ENCODE measurements around the gene SCAMP1.

The SCAMP1 gene

GRCh38 chr5:78513441-78513840, 153.0 kb downstream of the SCAMP1 start:
- POLR2A ChIA-PET, result no interaction called here
- CTCF ChIA-PET, result interaction anchor here (2.2 kb wide), 1 partner anchor 46 kb away, joined by 6 read pairs; no protein-coding TSS in a partner anchor
- no peak overlapping the region for H3K4me3 ChIP-seq (ENCODE audit: low read depth, low read length)
- no peak for DNase-seq (ENCODE audit: low read depth, low spot score)
- TF ChIP-seq CTCF (IDR thresholded peaks at IDR 0.05; ENCODE audit: insufficient read depth, low read length, missing control alignments), result no peak

- no peak for TF ChIP-seq CTCF (IDR thresholded peaks at IDR 0.05; ENCODE audit: insufficient read depth, low read length, missing control alignments)
- no peak for DNase-seq (ENCODE audit: low read depth, low spot score)
- POLR2A ChIA-PET, result interaction anchor here (0.5 to 1.4 kb wide), 2 partner anchors 13 to 19 kb away, joined by 3 to 5 read pairs; no protein-coding TSS in a partner anchor
- H3K4me3 ChIP-seq (ENCODE audit: low read depth, low read length), result no peak overlapping the region
- CTCF ChIA-PET, result interaction anchor here (1.2 to 1.7 kb wide), 2 partner anchors 19 to 23 kb away, joined by 4 to 5 read pairs; no protein-coding TSS in a partner anchor
Measured at GRCh38 chr5:78514427-78515330, 154.3 kb downstream of the SCAMP1 start.

DNA sequence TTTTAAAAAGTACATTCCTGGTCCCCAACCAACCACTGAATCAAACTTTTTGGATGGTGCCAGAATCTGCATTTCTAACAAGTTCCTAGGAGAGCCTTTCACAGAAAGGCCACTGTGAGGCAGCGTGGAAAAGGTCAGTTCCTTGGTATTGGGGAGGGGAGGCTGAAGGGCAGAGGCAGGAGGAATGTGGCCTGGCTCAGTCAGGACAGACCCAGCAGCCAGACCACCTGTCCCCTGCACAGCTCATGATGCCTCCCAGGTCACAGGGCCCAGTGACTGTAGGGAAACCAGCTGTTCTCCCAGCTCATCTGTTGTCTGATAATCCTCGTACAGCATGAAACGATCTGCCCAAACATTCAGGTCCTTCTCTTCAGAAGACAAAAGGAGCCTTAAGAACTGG, 155.3 kb downstream of the SCAMP1 start:
- DNase-seq (ENCODE audit: low read depth, low spot score), result no peak
- H3K4me3 ChIP-seq (ENCODE audit: low read depth, low read length), result no peak overlapping the region
- POLR2A ChIA-PET, result interaction anchor here (0.5 to 1.4 kb wide), 3 partner anchors 14 to 1014 kb away, joined by 3 to 5 read pairs (median 3); no protein-coding TSS in a partner anchor
- no peak for TF ChIP-seq CTCF (IDR thresholded peaks at IDR 0.05; ENCODE audit: insufficient read depth, low read length, missing control alignments)
- CTCF ChIA-PET, result interaction anchor here (1.2 to 1.7 kb wide), 2 partner anchors 18 to 22 kb away, joined by 4 to 5 read pairs; no protein-coding TSS in a partner anchor

DNA sequence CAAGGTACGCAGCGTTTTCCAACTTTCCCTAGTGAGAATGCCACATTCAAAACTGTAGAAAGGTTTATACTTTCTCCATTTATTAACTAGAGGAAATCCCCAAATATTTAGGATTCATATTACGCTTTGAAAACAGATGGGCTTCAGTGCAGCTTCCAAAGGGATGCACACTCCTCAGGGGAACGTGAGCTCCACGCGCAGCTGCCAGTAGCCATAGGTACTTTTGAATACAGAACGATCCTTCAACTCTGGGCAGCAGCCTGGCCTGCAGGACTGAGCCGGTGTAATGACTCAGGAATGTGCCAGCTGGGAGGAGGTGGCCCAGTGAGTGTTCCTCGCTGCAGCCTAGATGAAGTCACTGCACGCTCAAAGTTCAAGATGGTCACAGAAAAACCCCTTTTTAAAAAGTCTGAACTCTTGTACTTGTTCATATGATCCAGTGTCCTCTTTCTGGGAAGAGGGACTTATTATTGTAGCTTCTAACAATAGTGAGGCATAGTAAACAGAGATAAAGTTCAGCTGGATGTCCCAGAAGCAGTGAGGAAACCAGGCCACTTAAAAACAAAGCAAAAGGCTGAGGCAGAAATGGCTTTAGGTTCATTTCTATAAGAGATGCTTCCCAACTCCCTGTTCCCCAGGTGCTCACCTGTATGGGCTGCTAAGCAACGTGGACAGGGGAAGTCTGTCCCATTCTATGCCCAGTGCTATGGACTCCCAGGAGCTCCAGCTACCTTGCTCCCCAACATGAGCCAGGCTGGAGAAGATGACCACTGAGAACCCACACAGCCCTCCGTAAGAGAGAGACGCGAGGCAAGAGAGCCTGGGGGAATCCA, 158.2 kb downstream of the SCAMP1 start:
- TF ChIP-seq CTCF (IDR thresholded peaks at IDR 0.05; ENCODE audit: insufficient read depth, low read length, missing control alignments), result no peak
- H3K4me3 ChIP-seq (ENCODE audit: low read depth, low read length), result no peak overlapping the region
- DNase-seq (ENCODE audit: low read depth, low spot score), result no peak
- POLR2A ChIA-PET, result interaction anchor here (0.9 kb wide), 2 partner anchors 11 to 12 kb away, joined by 3 read pairs; no protein-coding TSS in a partner anchor
- CTCF ChIA-PET, result interaction anchor here (1.1 to 1.8 kb wide), 3 partner anchors 9 to 15 kb away, joined by 3 to 4 read pairs (median 4); no protein-coding TSS in a partner anchor

GRCh38 chr5:78519198-78519941, 159.0 kb downstream of the SCAMP1 start:
- no peak for TF ChIP-seq CTCF (IDR thresholded peaks at IDR 0.05; ENCODE audit: insufficient read depth, low read length, missing control alignments)
- POLR2A ChIA-PET, result interaction anchor here (0.7 kb wide), 1 partner anchor 13 kb away, joined by 3 read pairs; no protein-coding TSS in a partner anchor
- DNase-seq (ENCODE audit: low read depth, low spot score), result no peak
- H3K4me3 ChIP-seq (ENCODE audit: low read depth, low read length), result no peak overlapping the region
- CTCF ChIA-PET, result interaction anchor here (1.1 to 1.5 kb wide), 3 partner anchors 10 to 380 kb away, joined by 3 to 4 read pairs (median 4); no protein-coding TSS in a partner anchor

Data from AG04449 (cell line).